Left ventricle myocardium inferior (tissue), 1 donor: ENCODE results near the gene SNORC. TPM values are rescaled to one million over a fixed set of nuclear protein-coding genes. Genes with fewer than 3 reads are reported as not detected.
A peak's percentile ranks its signal among the peaks of the same experiment; 100 is the strongest.

ENCODE experiments used
- DNase-seq: peaks from one replicate; pipeline ENCODE4 v3.0.0-alpha.2; 2020
- H3K27ac ChIP-seq: fragments of 200-600 bp; replicated peaks from 2 replicates; pipeline ENCODE4 v1.8.0; 2021
- H3K27me3 ChIP-seq: fragments of 200-600 bp; 2 replicates; pipeline ENCODE4 v1.8.0; 2021; ENCODE audit warnings: low read depth
- H3K36me3 ChIP-seq: fragments of 200-600 bp; 2 replicates; pipeline ENCODE4 v1.8.0; 2021
- H3K4me1 ChIP-seq: fragments of 200-600 bp; 2 replicates; pipeline ENCODE4 v1.8.0; 2021
- H3K4me3 ChIP-seq: fragments of 200-600 bp; 2 replicates; pipeline ENCODE4 v1.8.0; 2021; ENCODE audit warnings: mild to moderate bottlenecking, moderate library complexity
- H3K9me3 ChIP-seq: fragments of 200-600 bp; replicated peaks from 2 replicates; pipeline ENCODE4 v1.8.0; 2021
- intact Hi-C: fragments of 100-400 bp; cut with micrococcal nuclease; formaldehyde crosslinking; loops from one replicate; pipeline ENCODE4 v1.11.0; 2022
- long read RNA-seq: library from polyadenylated mRNA; unstranded; transcript quantifications from one replicate; pipeline ENCODE4 v2.0.0, GENCODE V29; 2021
- total RNA-seq: library from RNA; stranded (reverse); fragmentation: NEBNext Ultra II Directional; extraction: Animal tissue kit (Norgen Biotek cat#: 25700); gene quantifications from one replicate; pipeline ENCODE4 v1.2.1, GENCODE V29; 2021
- TF ChIP-seq, protein P1 (sequence below): fragments of 200-600 bp; IDR thresholded peaks from 2 replicates; pipeline ENCODE4 v1.8.0; 2021; ENCODE audit warnings: antibody characterized with exemption, mild to moderate bottlenecking, borderline replicate concordance
- donor health status: DM: no; HTN: yes; CAD: no; lungs with severe emphysema.

The SNORC gene
- total RNA-seq = 1.0 TPM
- long read RNA-seq = 0 reads

DNA sequence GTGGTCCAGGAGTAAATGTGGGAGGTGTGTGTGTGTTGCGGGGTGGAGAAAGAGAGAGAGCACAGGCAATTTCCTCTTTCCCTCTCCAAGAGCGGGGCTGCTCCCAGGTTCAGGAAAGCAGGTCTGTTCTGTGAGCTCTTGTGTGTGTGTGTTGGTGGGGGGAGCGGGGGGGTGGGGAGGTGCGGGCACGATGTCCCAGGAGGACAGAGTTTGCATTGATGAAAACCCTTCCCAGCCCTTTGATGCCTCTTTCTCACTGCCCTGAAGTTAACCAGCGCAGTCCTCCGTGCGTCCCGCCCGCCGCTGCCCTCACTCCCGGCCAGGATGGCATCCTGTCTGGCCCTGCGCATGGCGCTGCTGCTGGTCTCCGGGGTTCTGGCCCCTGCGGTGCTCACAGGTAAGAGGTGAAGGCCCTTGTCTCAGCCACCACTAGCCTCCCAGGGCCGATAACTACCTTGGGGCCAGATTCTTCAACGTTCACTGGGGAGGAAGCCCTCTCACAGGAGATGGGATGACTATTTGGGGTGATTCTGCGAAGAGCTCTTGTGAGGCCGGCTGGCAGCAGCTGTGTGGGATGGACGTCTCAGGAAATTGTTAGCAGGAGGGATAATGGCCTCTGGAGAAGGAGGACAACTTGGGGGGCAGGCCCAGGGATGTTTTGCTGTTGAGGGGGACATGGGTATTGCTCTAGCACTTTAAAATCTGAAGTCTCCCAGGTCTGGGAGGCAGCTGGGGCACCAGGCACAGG, at the start of gene SNORC:
Gene SNORC, plus strand, starts transcription at position 247 of the 748 bp plus-strand sequence. Its CDS starts 78 bp downstream, at position 325.
- Histone ChIP-seq H3K27me3 (peaks cover 9% of the 10 kb centered on the region), H3K36me3 (no peaks in the 10 kb centered on the region), H3K4me3 (no peak within 1 kb of the TSS), H3K27ac (no peak within 1 kb of the TSS), H3K4me1 (no peaks in the 10 kb centered on the region), H3K9me3 (no peaks in the 10 kb centered on the region)
- intact Hi-C loops = no loop called here
- TF ChIP-seq, protein P1, sequence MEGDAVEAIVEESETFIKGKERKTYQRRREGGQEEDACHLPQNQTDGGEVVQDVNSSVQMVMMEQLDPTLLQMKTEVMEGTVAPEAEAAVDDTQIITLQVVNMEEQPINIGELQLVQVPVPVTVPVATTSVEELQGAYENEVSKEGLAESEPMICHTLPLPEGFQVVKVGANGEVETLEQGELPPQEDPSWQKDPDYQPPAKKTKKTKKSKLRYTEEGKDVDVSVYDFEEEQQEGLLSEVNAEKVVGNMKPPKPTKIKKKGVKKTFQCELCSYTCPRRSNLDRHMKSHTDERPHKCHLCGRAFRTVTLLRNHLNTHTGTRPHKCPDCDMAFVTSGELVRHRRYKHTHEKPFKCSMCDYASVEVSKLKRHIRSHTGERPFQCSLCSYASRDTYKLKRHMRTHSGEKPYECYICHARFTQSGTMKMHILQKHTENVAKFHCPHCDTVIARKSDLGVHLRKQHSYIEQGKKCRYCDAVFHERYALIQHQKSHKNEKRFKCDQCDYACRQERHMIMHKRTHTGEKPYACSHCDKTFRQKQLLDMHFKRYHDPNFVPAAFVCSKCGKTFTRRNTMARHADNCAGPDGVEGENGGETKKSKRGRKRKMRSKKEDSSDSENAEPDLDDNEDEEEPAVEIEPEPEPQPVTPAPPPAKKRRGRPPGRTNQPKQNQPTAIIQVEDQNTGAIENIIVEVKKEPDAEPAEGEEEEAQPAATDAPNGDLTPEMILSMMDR = no peak
- no peak for DNase-seq

DNA sequence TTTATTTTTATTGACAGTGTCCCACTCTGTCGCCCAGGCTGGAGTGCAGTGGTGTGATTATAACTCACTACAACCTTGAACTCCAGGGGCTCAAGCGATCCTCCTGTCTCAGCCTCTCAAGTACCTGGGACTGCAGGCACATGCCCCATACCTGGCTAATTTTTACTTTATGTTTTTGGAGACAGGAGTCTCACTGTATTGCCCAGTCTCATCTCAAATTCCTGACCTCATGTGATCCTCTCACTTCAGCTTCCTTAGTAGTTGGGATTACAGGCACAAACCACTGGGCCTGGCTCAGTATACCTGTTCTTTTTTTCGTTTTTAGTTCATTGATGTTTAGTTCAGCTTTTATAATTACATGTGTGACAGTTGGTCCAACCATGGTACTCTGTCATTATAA, 40.1 kb upstream of the SNORC start:
- H3K4me3 ChIP-seq = no peak overlapping the region
- TF ChIP-seq, protein P1 = no peak
- H3K9me3 ChIP-seq = no peaks in the 10 kb centered on the region
- H3K27me3 ChIP-seq = no peaks in the 10 kb centered on the region
- peaks cover 19% of the 10 kb centered on the region for H3K4me1 ChIP-seq
- intact Hi-C loops = no loop called here
- H3K27ac ChIP-seq = no peak overlapping the region
- H3K36me3 ChIP-seq = peaks cover 71% of the 10 kb centered on the region
- DNase-seq = no peak

DNA sequence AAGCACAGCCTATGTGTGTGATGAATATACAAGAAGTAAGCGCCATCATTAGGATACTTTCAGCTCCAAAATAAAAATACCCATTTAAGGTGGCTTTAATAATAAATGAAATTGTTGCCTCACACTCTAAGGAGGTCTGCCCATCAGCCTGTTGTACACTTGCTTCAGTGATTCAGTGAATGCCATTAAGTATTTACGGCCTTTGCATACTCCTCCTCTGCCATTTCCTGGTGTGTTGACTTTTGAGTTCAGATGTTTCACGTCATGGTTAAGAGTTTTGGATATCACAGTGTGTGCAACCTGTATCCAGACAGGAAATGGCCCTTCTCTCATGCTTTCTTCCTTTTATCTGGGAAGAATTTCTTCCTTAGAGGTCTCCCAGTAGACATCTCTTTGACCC, 38.6 kb upstream of the SNORC start:
- Histone ChIP-seq H3K27ac (no peak overlapping the region), H3K4me3 (no peak overlapping the region), H3K4me1 (peaks cover 29% of the 10 kb centered on the region), H3K27me3 (no peaks in the 10 kb centered on the region), H3K9me3 (no peaks in the 10 kb centered on the region), H3K36me3 (peaks cover 68% of the 10 kb centered on the region)
- TF ChIP-seq, protein P1 = no peak
- no peak for DNase-seq
- intact Hi-C loops = no loop called here

DNA sequence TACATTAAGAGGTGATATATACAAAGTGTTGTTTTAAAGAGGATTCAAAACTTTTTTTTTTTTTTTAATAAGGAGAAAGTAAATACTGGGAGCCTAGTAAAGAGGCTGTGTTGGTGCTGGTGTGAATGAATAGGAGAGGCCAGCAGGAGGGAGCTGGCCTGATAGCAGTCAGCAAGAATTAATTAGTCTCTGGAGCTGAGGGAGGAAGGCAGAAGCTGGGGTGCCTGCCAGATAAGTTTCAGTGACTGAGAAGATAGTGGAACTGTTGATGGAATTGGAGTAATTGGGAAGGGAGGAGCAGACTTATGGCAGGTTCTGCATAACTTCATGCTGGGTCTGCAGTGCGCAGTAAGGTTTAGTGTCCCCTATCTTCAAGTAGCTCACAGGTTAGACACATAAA, 36.2 kb upstream of the SNORC start:
- peaks cover 48% of the 10 kb centered on the region for H3K4me1 ChIP-seq
- H3K27ac ChIP-seq = no peak overlapping the region
- H3K4me3 ChIP-seq = no peak overlapping the region
- no peak for DNase-seq
- TF ChIP-seq, protein P1 = no peak
- H3K36me3 ChIP-seq = peaks cover 74% of the 10 kb centered on the region
- intact Hi-C loops = no loop called here
- H3K27me3 ChIP-seq = no peaks in the 10 kb centered on the region
- H3K9me3 ChIP-seq = no peaks in the 10 kb centered on the region

DNA sequence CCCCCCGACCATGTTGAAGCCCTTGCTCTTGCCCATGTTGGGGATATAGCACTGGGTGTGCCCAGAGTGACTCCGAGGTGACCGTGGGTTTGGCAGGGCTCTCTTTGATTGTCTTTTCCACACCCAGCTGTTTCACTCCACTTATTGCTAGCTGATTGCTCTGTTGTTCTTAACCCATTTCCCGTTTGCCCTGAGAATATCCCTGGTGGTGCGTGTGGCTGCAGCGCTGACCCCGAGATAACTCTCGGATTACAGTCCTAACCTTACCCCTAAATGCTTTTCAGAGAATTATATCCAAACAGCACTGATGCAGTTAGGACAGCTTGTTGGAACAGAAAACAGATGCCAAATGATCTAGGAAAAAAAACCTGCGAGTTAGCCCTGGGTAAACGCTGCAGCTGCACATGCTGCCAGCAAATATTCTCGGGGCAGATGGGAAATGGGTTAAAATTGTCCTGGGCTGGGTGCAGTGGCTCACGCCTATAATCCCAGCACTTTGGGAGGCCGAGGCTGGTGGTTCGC, 34.3 kb upstream of the SNORC start:
- Histone ChIP-seq H3K36me3 (peaks cover 75% of the 10 kb centered on the region), H3K4me3 (no peak overlapping the region), H3K4me1 (peaks cover 63% of the 10 kb centered on the region), H3K9me3 (no peaks in the 10 kb centered on the region), H3K27me3 (no peaks in the 10 kb centered on the region), H3K27ac (peak overlapping the region; percentile 62)
- TF ChIP-seq, protein P1 = no peak
- intact Hi-C loops = no loop called here
- no peak for DNase-seq
